ENCODE results near the gene GCK.
"Not testable (repeated sequence)": the region's sequence is repeated elsewhere in the genome, so short reads cannot be mapped to it uniquely, and the experiment has no call there.

GCK gene

GRCh38 chr7:44201813-44202212 lies 12.6 kb upstream of the GCK start:
- no peak for DNase-seq (ENCODE audit: low spot score)

DNA sequence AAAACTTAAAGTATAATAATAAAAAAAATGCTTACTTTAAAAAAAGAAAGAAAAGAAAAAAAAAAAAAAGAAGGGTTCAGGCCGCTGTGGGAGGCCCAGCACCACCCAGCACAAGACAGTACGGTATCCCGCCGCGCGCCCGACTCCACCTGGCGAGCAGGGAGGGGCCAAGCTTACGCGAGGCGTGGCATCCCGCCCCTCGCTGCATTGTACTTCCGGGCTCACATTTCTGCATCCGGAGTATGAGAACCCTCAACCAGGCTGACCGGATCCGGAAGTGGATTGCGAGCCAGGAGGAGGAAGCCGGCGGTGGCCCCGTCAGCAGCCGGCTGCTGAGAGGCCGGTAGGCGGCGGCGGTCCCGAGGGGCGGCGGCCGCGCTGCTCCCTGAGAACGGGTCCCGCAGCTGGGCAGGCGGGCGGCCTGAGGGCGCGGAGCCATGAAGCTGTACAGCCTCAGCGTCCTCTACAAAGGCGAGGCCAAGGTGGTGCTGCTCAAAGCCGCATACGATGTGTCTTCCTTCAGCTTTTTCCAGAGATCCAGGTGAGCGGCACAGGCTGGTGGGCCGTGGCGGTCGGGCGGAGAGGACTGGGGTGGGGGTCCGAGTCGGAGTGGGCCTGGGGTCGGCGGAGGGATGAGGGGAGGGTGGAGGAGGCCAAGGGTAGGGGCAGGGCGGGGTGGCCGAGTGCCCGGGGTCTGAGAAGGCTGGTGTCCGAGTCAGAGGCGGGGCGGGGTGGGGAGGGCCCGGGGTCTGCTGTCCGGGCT lies 11.6 kb upstream of the GCK start, which contains the start of gene YKT6:
YKT6 (plus strand) TSS at position 280 of the 763 bp plus-strand sequence; CDS start at position 438, 158 bp downstream.
- peak; percentile 96 for DNase-seq (ENCODE audit: low spot score)

- not testable (repeated sequence) for DNase-seq (ENCODE audit: low spot score)
Measured at GRCh38 chr7:44200163-44200562, 10.9 kb upstream of the GCK start.

DNA sequence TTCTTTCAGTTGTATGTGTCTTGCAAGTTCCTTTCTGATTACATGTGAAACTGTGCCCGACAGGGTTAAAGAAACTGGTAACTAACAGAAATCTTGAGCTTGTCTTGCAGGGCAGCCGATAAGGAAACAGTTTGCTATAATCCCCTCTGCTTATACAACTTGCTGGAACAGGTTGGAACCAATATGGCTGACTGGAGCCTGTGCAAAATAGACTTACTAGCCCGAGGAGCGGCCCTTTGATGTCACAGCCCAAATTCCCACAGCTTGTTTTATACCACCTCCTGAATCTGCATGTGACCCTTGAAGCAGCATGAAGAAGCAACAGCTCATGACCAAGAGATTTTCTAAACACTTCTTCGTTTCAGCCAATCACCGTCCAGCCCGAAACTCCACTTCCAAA lies 8.2 kb upstream of the GCK start:
- no peak for DNase-seq (ENCODE audit: low spot score)

GRCh38 chr7:44196450-44196872 lies 7.2 kb upstream of the GCK start:
- peak; percentile 65 for DNase-seq (ENCODE audit: low spot score)

DNA sequence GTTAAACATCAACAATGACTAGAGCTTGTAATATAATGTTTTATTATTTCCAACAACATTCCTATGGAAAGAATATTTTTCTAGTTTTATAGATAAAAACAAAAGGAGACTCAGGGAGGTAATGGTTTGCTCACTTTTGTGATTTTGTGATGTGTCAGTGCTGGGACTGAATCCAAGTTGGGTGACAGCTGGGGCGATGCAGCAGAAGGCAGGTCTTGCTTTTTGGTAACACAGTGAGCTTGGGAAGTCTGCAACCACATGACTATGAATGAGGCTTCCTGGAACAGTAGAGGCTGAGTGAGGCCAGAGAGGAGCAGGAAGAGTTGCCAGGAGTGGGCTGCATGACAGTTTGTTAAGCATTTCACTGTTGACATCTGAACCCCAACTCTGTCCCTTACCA lies 6.7 kb upstream of the GCK start:
- no peak for DNase-seq (ENCODE audit: low spot score)

DNA sequence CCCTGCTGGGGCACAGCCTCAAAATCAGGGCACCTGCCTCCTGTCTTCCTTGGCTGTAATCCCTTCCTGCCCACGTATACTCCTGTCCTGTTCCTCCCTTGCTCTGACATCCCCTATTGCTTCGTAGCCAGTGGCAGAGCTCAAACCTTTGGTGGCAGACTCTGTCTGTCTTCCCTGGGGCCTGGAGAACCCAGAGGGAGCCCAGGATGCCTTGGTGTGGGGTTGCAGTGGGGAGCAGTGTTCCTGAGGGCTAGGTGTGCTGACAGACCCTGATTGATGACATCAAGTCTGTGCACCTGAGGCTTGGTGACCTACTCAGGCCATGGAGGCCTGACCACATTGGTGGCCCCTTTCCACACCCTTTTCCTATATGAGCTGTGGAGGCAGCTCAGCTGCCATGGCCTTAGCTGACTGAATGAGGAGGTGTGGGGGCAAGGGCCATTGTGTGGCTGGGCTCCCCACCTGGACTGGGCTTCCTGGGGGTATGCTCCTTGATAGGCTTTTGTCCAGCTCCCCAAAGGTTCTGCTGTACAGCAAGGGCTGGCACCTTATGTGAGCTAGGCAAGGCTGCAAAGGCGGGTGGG lies 5.4 kb upstream of the GCK start:
- DNase-seq (ENCODE audit: low spot score): no peak

DNA sequence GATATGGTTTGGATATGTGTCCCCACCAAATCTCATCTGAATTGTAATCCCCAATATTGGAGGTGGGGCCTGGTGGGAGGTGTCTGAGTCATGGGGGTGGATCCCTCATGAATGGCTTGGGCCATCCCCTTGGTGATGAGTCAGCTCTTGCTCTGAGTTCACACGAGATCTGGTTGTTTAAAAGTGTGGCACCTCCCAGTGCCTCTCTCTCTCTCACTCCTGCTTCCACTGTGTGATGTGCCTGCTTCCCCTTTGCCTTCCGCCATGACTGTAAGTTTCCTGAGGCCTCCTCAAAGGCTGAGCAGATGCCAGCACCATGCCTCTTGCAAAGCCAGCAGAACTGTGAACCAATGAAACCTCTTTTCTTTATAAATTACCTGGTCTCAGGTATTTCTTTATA lies 4.8 kb upstream of the GCK start:
- DNase-seq (ENCODE audit: low spot score): no peak

GRCh38 chr7:44193011-44193802 lies 4.0 kb upstream of the GCK start:
- no peak for DNase-seq (ENCODE audit: low spot score)

- DNase-seq (ENCODE audit: low spot score): no peak
Measured at GRCh38 chr7:44191171-44191570, 1.9 kb upstream of the GCK start.

- no peak for DNase-seq (ENCODE audit: low spot score)
Measured at GRCh38 chr7:44189993-44190872, 994 bp upstream of the GCK start.

DNA sequence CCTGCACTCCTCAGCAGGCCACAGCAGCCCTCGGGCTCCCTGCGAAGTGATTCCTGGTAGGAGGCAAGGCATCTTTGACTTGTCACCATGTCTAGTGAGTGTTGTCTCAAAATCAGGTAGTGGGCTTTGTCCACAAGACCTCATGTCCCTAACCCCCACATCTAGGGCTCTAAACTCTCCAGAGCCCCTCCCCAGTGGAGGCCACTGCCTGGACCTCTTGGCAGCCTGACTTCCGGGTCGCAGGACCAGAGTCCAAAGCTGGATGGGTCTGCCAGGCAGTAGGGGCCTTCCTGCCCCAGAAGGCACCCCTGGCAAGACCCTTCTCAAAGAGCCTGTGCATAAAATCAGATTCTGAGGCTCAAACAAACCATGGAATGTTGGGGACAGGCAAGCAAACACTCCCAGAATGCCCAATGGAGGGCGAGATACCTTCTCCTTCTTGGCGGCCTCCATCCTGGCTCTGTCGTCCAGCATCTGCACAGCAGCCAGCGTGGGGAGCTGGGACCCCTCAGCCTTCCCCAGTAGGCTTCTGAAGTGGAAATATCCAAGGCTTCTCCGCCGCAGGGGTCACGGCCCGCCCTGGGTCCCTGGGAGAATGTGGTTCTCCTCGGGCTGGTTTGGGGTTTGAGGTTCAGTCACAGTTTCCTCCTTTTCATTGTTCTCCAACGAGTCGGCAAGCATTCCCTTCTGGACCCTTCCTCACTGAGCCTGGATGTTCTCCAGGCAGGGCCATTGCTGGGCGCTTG lies 586 bp downstream of the GCK start:
- DNase-seq (ENCODE audit: low spot score): no peak

DNA sequence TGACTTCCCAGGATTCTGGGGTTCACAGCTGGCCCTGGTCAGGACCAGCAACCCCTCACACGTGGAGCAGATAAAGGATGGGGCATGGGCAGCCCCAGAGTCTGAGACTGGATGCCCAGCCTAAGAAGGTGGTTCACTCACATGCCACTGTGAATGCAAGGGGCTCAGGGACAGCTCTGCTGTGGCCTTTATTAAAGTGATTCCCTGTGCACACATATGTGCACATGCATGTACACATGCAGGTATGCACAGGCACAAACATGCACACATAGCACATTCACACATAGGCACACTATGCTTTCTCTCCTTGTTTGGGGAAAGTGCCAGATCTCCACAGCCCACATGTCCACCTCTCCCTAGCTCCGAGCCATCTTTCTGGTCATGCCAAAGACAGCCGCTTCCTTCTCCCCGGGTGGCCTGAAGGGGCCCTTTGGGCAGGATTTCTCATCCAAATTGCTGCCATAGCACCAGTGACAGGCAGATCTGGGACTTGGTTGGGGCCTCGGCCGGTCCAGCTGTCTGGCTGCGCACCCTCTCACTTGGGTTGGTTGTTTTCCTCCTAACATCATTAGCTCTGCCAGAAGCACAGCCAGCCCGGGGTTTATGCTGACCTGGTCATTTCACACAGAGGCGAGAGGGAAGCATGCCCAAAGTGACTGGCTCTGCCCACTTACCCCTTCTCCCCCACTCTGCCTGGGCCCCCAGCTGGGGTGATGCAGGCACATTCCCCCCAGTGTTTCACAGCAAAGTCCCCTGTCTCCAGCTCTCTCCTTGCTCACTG lies 1.4 kb downstream of the GCK start:
- DNase-seq (ENCODE audit: low spot score): no peak

DNA sequence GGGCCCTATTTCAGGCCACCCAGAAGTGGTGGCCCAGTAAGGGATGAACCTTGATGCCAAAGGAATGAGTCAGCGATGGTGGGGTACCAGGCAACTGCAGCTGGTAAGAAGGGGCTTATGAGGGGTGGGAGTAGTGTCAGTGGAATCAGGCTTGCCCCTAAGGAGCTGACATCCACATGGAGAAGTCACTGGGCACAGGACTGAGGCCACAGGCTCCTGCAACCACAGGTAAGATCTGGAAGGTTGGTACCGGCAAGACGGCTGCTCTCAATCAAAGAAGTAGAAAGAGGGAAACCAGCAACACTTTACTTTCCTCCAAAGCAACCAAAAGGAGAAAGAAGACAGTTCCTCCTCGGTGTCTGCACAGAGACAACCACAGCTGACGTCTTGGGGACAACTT lies 2.5 kb downstream of the GCK start:
- DNase-seq (ENCODE audit: low spot score): no peak

- no peak for DNase-seq (ENCODE audit: low spot score)
Measured at GRCh38 chr7:44185729-44186128, 3.5 kb downstream of the GCK start.

GRCh38 chr7:44184873-44185446 lies 4.3 kb downstream of the GCK start:
- DNase-seq (ENCODE audit: low spot score): no peak

- no peak for DNase-seq (ENCODE audit: low spot score)
Measured at GRCh38 chr7:44184206-44184872, 4.9 kb downstream of the GCK start.

- peak; percentile 26 for DNase-seq (ENCODE audit: low spot score)
Measured at GRCh38 chr7:44183386-44183785, 5.9 kb downstream of the GCK start.

DNA sequence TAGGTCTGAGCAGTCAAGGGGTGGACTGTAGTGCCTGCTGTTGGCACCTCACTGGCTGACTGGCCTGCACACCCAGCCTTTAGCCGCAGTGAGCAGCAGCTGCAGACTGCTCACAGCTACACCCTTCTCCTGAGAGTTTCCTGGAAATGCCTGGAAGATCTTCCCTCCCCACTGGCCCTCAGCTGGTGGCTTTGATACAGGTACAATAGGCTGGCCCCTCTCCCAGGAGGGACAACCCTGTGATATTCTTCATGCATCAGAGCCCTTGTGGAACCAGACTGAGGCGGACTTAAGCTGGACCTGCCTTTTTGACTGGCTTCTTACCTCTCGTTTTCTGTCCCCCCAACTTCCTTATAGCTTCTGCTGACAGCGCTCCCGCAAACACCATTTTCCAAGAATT lies 6.4 kb downstream of the GCK start:
- no peak for DNase-seq (ENCODE audit: low spot score)

- DNase-seq (ENCODE audit: low spot score): no peak
Measured at GRCh38 chr7:44180631-44181030, 8.6 kb downstream of the GCK start.

Data from pons (tissue), 1 donor.